ENCODE measurements around the gene PLAAT1. TPM values are rescaled to one million over a fixed set of nuclear protein-coding genes. Genes with fewer than 3 reads are reported as not detected.

PLAAT1 gene
- total RNA-seq, result 1 to 10 TPM; 5.7 to 5.9 TPM
- long read RNA-seq, transcript HRASLS-201 (4 exons, 1,066 nt), result major isoform, 5 of 8 reads
- long read RNA-seq, partial matches to known transcripts, result 0 of 8 reads
- long read RNA-seq, other reads (novel, unspliced or antisense), result 3 of 8 reads

- intact Hi-C loops (cut with DNase I), result no loop called here
- ATAC-seq, result peak; percentile 94 to 97
- peak; percentile 83 for DNase-seq
Measured at GRCh38 chr3:193240850-193241706, at the start of gene PLAAT1. Gene PLAAT1, plus strand, starts transcription at chr3:193241222. Its CDS starts 14,429 bp downstream, at chr3:193255651.

- intact Hi-C loops (cut with DNase I), result loop anchor here in 1 of 2 donors (5.0 kb wide), 1 partner anchor 378 kb away; no protein-coding TSS in a partner anchor
- no peak for DNase-seq
- no peak for ATAC-seq
Measured at GRCh38 chr3:193194371-193194770, 46.7 kb upstream of the PLAAT1 start.

GRCh38 chr3:193196746-193197145, 44.3 kb upstream of the PLAAT1 start:
- intact Hi-C loops (cut with DNase I), result no loop called here
- ATAC-seq (no peak), DNase-seq (no peak)

- intact Hi-C loops (cut with DNase I), result no loop called here
- ATAC-seq (no peak), DNase-seq (no peak)
Measured at GRCh38 chr3:193207290-193208273, 33.4 kb upstream of the PLAAT1 start.

- DNase-seq, result no peak
- ATAC-seq, result no peak
- intact Hi-C loops (cut with DNase I), result no loop called here
Measured at GRCh38 chr3:193210618-193211017, 30.4 kb upstream of the PLAAT1 start.

- DNase-seq, result no peak
- intact Hi-C loops (cut with DNase I), result no loop called here
- ATAC-seq, result no peak
Measured at GRCh38 chr3:193211173-193211572, 29.8 kb upstream of the PLAAT1 start.

GRCh38 chr3:193211984-193212383, 29.0 kb upstream of the PLAAT1 start:
- intact Hi-C loops (cut with DNase I), result no loop called here
- ATAC-seq, result no peak
- no peak for DNase-seq

- no peak for DNase-seq
- no peak for ATAC-seq
- intact Hi-C loops (cut with DNase I), result no loop called here
Measured at GRCh38 chr3:193212844-193213243, 28.2 kb upstream of the PLAAT1 start.

- intact Hi-C loops (cut with DNase I), result no loop called here
- DNase-seq, result no peak
- no peak for ATAC-seq
Measured at GRCh38 chr3:193214445-193214844, 26.6 kb upstream of the PLAAT1 start.

- intact Hi-C loops (cut with DNase I), result no loop called here
- ATAC-seq, result no peak
Measured at GRCh38 chr3:193225302-193226125, 15.5 kb upstream of the PLAAT1 start.

GRCh38 chr3:193228206-193228605, 12.8 kb upstream of the PLAAT1 start:
- no peak for ATAC-seq
- DNase-seq, result no peak
- intact Hi-C loops (cut with DNase I), result no loop called here

More at GRCh38 chr3:193225302-193226125, 15.5 kb upstream of the PLAAT1 start:
- DNase-seq, result no peak

- intact Hi-C loops (cut with DNase I), result no loop called here
- ATAC-seq (no peak), DNase-seq (no peak)
Measured at GRCh38 chr3:193229851-193230420, 11.1 kb upstream of the PLAAT1 start.

GRCh38 chr3:193230610-193231009, 10.4 kb upstream of the PLAAT1 start:
- DNase-seq (no peak), ATAC-seq (no peak)
- intact Hi-C loops (cut with DNase I), result no loop called here

- DNase-seq, result no peak
- ATAC-seq, result no peak
- intact Hi-C loops (cut with DNase I), result no loop called here
Measured at GRCh38 chr3:193231201-193231600, 9.8 kb upstream of the PLAAT1 start.

GRCh38 chr3:193236599-193236998, 4.4 kb upstream of the PLAAT1 start:
- DNase-seq, result no peak
- ATAC-seq, result no peak

GRCh38 chr3:193237030-193237429, 4.0 kb upstream of the PLAAT1 start:
- DNase-seq (no peak), ATAC-seq (no peak)
- intact Hi-C loops (cut with DNase I), result no loop called here

More at GRCh38 chr3:193236599-193236998, 4.4 kb upstream of the PLAAT1 start:
- intact Hi-C loops (cut with DNase I), result no loop called here

- intact Hi-C loops (cut with DNase I), result no loop called here
- DNase-seq (peak; percentile 28), ATAC-seq (peak; percentile 41 to 61)
Measured at GRCh38 chr3:193240436-193240849, 579 bp upstream of the PLAAT1 start.

- intact Hi-C loops (cut with DNase I), result no loop called here
- DNase-seq (no peak), ATAC-seq (no peak)
Measured at GRCh38 chr3:193241716-193242115, 694 bp downstream of the PLAAT1 start.
